ENCODE measurements around the gene ALDH18A1.
"Not testable (repeated sequence)": the region's sequence is repeated elsewhere in the genome, so short reads cannot be mapped to it uniquely, and the experiment has no call there.

ALDH18A1 gene

DNA sequence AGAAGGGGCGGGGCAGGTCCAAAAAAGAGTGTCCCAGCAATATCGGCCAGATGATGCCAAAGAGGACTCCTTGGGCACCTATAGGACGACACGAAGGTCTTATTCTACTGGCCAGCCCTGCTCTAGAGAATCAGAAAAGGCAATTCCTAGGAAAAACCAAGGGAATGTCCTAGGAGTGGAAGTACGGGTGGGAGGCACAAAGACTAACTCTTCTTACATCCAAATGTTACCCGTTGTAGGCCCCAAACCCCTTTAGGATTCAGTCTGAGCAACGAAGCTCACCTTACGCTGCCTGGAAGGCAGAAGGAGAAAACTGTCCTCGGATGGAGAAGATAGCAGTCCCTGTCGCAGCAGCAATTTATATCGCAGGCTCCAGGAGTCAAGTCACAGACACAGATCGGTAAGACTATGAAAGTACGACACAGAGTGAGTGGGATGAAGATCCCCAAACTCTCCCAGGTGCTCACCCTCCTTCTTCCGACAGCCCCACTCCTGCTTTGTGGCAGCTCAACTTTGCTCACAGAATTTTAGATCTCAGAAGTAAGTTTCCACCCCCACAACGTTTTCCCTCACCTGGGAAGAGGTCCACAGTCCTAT is 36.7 kb upstream of the ALDH18A1 start:
- TF ChIP-seq, protein P1, sequence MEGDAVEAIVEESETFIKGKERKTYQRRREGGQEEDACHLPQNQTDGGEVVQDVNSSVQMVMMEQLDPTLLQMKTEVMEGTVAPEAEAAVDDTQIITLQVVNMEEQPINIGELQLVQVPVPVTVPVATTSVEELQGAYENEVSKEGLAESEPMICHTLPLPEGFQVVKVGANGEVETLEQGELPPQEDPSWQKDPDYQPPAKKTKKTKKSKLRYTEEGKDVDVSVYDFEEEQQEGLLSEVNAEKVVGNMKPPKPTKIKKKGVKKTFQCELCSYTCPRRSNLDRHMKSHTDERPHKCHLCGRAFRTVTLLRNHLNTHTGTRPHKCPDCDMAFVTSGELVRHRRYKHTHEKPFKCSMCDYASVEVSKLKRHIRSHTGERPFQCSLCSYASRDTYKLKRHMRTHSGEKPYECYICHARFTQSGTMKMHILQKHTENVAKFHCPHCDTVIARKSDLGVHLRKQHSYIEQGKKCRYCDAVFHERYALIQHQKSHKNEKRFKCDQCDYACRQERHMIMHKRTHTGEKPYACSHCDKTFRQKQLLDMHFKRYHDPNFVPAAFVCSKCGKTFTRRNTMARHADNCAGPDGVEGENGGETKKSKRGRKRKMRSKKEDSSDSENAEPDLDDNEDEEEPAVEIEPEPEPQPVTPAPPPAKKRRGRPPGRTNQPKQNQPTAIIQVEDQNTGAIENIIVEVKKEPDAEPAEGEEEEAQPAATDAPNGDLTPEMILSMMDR (IDR thresholded peaks at IDR 0.05; ENCODE audit: low read depth, low read length) = no peak
- TF ChIP-seq MYC (IDR thresholded peaks at IDR 0.05; ENCODE audit: low read depth, low read length) = no peak
- TF ChIP-seq, protein P2, sequence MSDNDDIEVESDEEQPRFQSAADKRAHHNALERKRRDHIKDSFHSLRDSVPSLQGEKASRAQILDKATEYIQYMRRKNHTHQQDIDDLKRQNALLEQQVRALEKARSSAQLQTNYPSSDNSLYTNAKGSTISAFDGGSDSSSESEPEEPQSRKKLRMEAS (IDR thresholded peaks at IDR 0.05; ENCODE audit: low read depth, low read length) = no peak
- no peak for TF ChIP-seq POLR2A (IDR thresholded peaks at IDR 0.05; ENCODE audit: extremely low read depth, insufficient read length)
- H3K4me3 ChIP-seq (ENCODE audit: low read depth, low read length) = peak overlapping the region; percentile 97
- DNase-seq (ENCODE audit: low read depth) = peak; percentile 18

DNA sequence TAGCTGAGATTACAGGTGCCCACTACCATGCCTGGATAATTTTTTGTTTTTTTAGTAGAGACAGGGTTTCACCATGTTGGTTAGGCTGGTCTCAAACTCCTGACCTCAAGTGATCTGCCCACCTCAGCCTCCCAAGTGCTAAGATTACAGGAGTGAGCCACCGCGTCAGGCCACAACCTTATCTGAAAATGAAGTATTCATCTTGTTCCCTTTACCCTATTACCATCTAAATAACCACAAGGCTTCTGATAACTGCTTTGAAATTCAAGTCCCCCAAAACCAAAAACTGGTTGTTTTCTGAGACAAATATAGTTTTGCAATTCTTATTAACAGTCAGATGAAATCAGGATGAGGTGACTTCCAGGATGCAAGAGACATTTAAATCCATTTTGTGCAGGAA is 34.8 kb upstream of the ALDH18A1 start:
- H3K4me3 ChIP-seq (ENCODE audit: low read depth, low read length) = no peak overlapping the region
- no peak for DNase-seq (ENCODE audit: low read depth)
- TF ChIP-seq MYC (IDR thresholded peaks at IDR 0.05; ENCODE audit: low read depth, low read length) = no peak
- no peak for TF ChIP-seq POLR2A (IDR thresholded peaks at IDR 0.05; ENCODE audit: extremely low read depth, insufficient read length)

DNA sequence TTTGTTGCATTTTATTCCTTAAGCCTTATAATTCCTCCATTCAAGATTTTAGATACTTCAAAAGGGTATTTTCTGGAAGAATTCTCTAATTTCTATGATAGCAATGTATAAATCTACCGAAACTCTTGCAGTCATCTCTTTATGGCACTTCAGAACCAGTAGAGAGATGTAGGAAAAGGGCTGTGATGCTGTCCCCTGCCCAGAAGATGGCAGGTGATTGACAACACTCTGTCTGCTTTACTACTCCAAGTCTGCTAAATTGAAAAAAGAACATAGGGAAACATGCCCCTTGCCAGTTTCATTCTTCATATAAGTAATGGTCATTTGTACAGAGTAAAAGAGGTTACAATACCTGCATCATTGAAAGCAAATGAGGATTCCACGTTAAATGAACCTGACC is 32.1 kb upstream of the ALDH18A1 start:
- no peak overlapping the region for H3K4me3 ChIP-seq (ENCODE audit: low read depth, low read length)
- DNase-seq (ENCODE audit: low read depth) = peak; percentile 15
- TF ChIP-seq, protein P2 (IDR thresholded peaks at IDR 0.05; ENCODE audit: low read depth, low read length) = no peak
- TF ChIP-seq, protein P1 (IDR thresholded peaks at IDR 0.05; ENCODE audit: low read depth, low read length) = no peak
- no peak for TF ChIP-seq MYC (IDR thresholded peaks at IDR 0.05; ENCODE audit: low read depth, low read length)

DNA sequence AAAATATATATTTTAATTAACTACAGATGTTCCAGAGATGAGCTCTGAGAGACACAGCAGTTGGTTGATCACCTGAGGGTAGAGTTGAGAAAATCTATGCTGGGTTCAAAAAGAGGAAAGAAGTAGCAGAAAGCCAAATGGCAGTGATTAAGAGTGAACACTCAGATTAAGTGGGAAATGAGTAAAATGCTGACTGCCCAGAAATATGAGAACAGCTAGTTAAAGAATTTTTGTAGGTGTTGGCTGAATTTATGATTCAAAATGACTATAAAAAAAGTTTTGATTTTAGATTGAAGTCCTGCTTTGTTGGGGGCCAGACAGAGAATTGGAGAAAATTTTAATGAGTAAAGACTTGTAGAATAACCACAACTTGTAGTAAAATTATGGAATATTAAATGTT is 27.5 kb upstream of the ALDH18A1 start:
- no peak for TF ChIP-seq POLR2A (IDR thresholded peaks at IDR 0.05; ENCODE audit: extremely low read depth, insufficient read length)
- TF ChIP-seq MYC (IDR thresholded peaks at IDR 0.05; ENCODE audit: low read depth, low read length) = no peak
- TF ChIP-seq, protein P1 (IDR thresholded peaks at IDR 0.05; ENCODE audit: low read depth, low read length) = no peak
- TF ChIP-seq, protein P2 (IDR thresholded peaks at IDR 0.05; ENCODE audit: low read depth, low read length) = no peak
- H3K4me3 ChIP-seq (ENCODE audit: low read depth, low read length) = no peak overlapping the region
- DNase-seq (ENCODE audit: low read depth) = no peak

DNA sequence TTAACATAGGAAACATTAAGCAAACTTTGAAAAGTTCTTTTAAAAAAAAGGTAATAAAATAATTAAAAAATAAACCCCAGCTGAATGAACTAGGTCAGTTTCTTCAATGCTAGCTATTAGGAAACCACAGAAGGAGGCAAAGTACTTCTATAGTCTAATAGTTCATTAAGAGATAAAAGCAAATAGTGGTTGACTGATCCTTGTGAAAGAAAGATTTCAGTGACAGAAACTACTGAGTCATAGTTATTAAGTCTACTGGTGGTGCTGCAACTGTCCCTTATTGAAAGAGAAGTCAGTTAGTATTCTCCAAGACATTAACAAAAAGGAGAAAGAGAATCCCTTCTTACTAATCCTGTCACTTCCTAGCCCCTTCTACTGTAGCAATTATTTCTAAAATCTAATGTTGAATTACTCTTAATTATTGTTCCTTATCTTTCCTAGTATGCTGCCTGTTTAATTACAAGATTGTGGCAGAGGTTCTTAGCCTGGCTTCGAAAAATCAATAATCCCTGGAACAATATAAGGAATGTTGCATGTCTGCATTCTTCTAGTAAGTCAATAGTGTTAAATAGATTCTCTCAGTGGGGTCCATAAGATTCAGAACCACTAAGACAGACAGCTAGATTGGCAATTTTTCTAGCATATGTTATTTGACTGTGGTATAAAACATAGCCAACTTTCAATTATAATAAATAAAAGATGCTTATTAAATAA is 19.0 kb upstream of the ALDH18A1 start:
- no peak overlapping the region for H3K4me3 ChIP-seq (ENCODE audit: low read depth, low read length)
- TF ChIP-seq, protein P1 (IDR thresholded peaks at IDR 0.05; ENCODE audit: low read depth, low read length) = no peak
- no peak for TF ChIP-seq MYC (IDR thresholded peaks at IDR 0.05; ENCODE audit: low read depth, low read length)
- TF ChIP-seq POLR2A (IDR thresholded peaks at IDR 0.05; ENCODE audit: extremely low read depth, insufficient read length) = no peak
- TF ChIP-seq, protein P2 (IDR thresholded peaks at IDR 0.05; ENCODE audit: low read depth, low read length) = no peak
- no peak for DNase-seq (ENCODE audit: low read depth)

DNA sequence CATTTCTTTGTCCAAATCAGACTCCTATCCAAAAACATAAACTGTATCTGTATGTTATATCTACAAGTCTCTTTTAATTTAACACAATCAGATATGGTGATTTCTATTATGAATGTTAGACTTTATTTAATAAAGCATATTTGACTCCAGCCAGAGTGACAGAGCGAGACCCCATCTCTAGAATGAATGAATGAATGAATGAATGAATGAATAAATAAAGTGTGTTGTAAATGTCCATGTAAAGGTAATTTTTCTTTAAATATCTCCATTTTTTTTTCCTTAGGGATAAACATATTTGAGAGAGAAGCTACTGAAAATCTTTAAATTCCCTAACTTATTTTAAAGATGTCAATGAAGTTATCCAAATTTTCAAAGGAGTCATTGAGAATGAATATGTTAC is 18.1 kb upstream of the ALDH18A1 start:
- H3K4me3 ChIP-seq (ENCODE audit: low read depth, low read length) = no peak overlapping the region
- TF ChIP-seq, protein P2 (IDR thresholded peaks at IDR 0.05; ENCODE audit: low read depth, low read length) = no peak
- TF ChIP-seq MYC (IDR thresholded peaks at IDR 0.05; ENCODE audit: low read depth, low read length) = no peak
- TF ChIP-seq, protein P1 (IDR thresholded peaks at IDR 0.05; ENCODE audit: low read depth, low read length) = no peak
- DNase-seq (ENCODE audit: low read depth) = no peak

DNA sequence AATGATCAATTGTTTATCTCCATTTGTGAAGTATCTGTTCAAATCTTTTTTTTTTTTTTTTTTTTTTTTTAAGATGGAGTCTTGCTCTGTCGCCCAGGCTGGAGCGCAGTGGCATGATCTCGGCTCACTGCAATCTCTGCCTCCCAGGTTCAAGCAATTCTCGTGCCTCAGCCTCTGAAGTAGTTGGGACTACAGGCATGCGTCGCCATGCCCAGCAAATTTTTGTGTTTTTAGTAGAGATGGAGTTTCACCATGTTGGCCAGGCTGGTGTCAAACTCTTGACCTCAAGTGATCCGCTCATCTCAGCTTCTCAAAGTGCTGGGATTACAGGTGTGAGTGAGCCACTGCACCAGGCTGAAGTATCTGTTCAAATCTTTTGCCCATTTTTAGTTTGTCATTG is 16.1 kb upstream of the ALDH18A1 start:
- not testable (repeated sequence) for H3K4me3 ChIP-seq (ENCODE audit: low read depth, low read length); DNase-seq (ENCODE audit: low read depth)

Measured in NB4 (cell line).